SK-N-SH (cell line): ENCODE results near the gene FAM50B. TPM values are rescaled to one million over a fixed set of nuclear protein-coding genes. Genes with fewer than 3 reads are reported as not detected.

Experiments used
- CTCF ChIA-PET: fragments of 300-600, 350-600 bp; formaldehyde crosslinking; extraction: SDS; loops from one replicate; lab custom pipeline; 2021; lab: Yijun Ruan, JAX
- POLR2A ChIA-PET: fragments of 350-600 bp; sonication (Branson Sonifier 250); formaldehyde crosslinking; extraction: SDS; loops from one replicate; lab custom pipeline; 2020; ENCODE audit warnings: antibody characterized with exemption, inconsistent platforms; lab: Yijun Ruan, JAX
- DNase-seq: peaks from one replicate; pipeline ENCODE4 v3.0.0; 2012
- H2AFZ ChIP-seq: fragments of 200-600 bp; sonication (generic); 2 replicates; pipeline ENCODE4 v1.8.1; 2016; ENCODE audit warnings: antibody characterized with exemption, mild to moderate bottlenecking, low read depth
- H3F3A ChIP-seq: fragments of 200-600 bp; sonication (generic); replicated peaks from 2 replicates; pipeline ENCODE3; 2016; ENCODE audit warnings: antibody characterized with exemption, mild to moderate bottlenecking; ENCODE audit not compliant: insufficient read depth
- H3K27ac ChIP-seq, 2 experiments: fragments of 200-500 bp in 1 of 2; fragments of 200-600 bp in 1 of 2; sonication (Bioruptor generic) in 1 of 2; sonication (generic), shearing (Covaris generic) in 1 of 2; 2 replicates each; pipeline versions ENCODE4 v1.5.1 to v1.6.1; 2014 to 2016; ENCODE audit warnings: low read depth in 2 of 2, inconsistent platforms in 1 of 2, low read length in 1 of 2, mild to moderate bottlenecking in 1 of 2, mixed read lengths in 1 of 2
- H3K27me3 ChIP-seq: fragments of 200-600 bp; sonication (generic), shearing (Covaris generic); 2 replicates; pipeline ENCODE4 v1.6.1; 2016; ENCODE audit warnings: mixed run types; ENCODE audit not compliant: insufficient read depth
- H3K36me3 ChIP-seq, 2 experiments: fragments of 200-500 bp in 1 of 2; fragments of 200-600 bp in 1 of 2; sonication (Bioruptor generic) in 1 of 2; sonication (generic) in 1 of 2; replicated peaks in 1 of 2; 2 replicates each; pipeline versions ENCODE3 to v1.5.1; 2014 to 2016; ENCODE audit warnings: low read length in 1 of 2, mild to moderate bottlenecking in 1 of 2; ENCODE audit not compliant: insufficient read depth in 2 of 2, control insufficient read depth in 1 of 2
- H3K4me1 ChIP-seq, 2 experiments: fragments of 200-500 bp in 1 of 2; fragments of 200-600 bp in 1 of 2; sonication (Bioruptor generic) in 1 of 2; sonication (generic), shearing (Covaris generic) in 1 of 2; 2 replicates each; pipeline versions ENCODE4 v1.5.1 to v1.6.1; 2014 to 2016; ENCODE audit warnings: low read depth in 1 of 2, low read length in 1 of 2, mixed run types in 1 of 2; ENCODE audit not compliant: insufficient read depth in 2 of 2, control insufficient read depth in 1 of 2
- H3K4me2 ChIP-seq: fragments of 200-600 bp; sonication (generic), shearing (Covaris generic); 2 replicates; pipeline ENCODE4 v1.6.1; 2017; ENCODE audit warnings: mixed run types
- H3K4me3 ChIP-seq, 2 experiments: fragments of 200-500 bp in 1 of 2; fragments of 200-600 bp in 1 of 2; sonication (Bioruptor generic) in 1 of 2; sonication (generic), shearing (Covaris generic) in 1 of 2; 2 replicates each; pipeline versions ENCODE4 v1.5.1 to v1.8.1; 2014 to 2016; ENCODE audit warnings: low read depth in 2 of 2, inconsistent platforms in 1 of 2, low read length in 1 of 2, mild to moderate bottlenecking in 1 of 2, mixed read lengths in 1 of 2, moderate library complexity in 1 of 2
- H3K79me2 ChIP-seq: fragments of 200-600 bp; sonication (generic); 2 replicates; pipeline ENCODE4 v1.8.1; 2017; ENCODE audit warnings: mild to moderate bottlenecking; ENCODE audit not compliant: insufficient read depth
- H3K9ac ChIP-seq: fragments of 200-600 bp; sonication (generic); 2 replicates; pipeline ENCODE4 v1.6.1; 2017; ENCODE audit warnings: mixed run types
- H3K9me2 ChIP-seq: fragments of 200-600 bp; sonication (generic); 2 replicates; pipeline ENCODE4 v1.6.1; 2017; ENCODE audit warnings: mixed run types
- H3K9me3 ChIP-seq: fragments of 200-600 bp; sonication (generic); 2 replicates; pipeline ENCODE4 v1.6.1; 2017; ENCODE audit warnings: mixed run types, mild to moderate bottlenecking, moderate library complexity
- H4K20me1 ChIP-seq: fragments of 200-600 bp; sonication (generic); 2 replicates; pipeline ENCODE4 v1.6.1; 2017; ENCODE audit warnings: mild to moderate bottlenecking, mixed run types; ENCODE audit not compliant: insufficient read depth
- CHD2 ChIP-seq: fragments of 150-350 bp; IDR thresholded peaks from 2 replicates; pipeline ENCODE4 v1.6.1; 2018; ENCODE audit warnings: low read length; ENCODE audit not compliant: partially characterized antibody
- ELF1 ChIP-seq: IDR thresholded peaks from 2 replicates; pipeline ENCODE4 v1.4.0; 2012
- EP300 ChIP-seq, 2 experiments: IDR thresholded peaks; 2 replicates each; pipeline versions ENCODE4 v1.4.0 to v1.6.1; 2012; ENCODE audit warnings: borderline replicate concordance in 1 of 2, low read depth in 1 of 2, low read length in 1 of 2
- FOSL2 ChIP-seq: IDR thresholded peaks from 2 replicates; pipeline ENCODE4 v1.4.0; 2012; ENCODE audit warnings: low read depth, mild to moderate bottlenecking, moderate library complexity, borderline replicate concordance
- FOXJ3 ChIP-seq: sonication (generic); formaldehyde crosslinking; IDR thresholded peaks from 2 replicates; pipeline ENCODE4 v1.5.1; 2020; ENCODE audit warnings: mild to moderate bottlenecking, missing genetic modification reagents
- FOXM1 ChIP-seq: IDR thresholded peaks from 2 replicates; pipeline ENCODE4 v1.4.0; 2012; ENCODE audit warnings: low read depth, mild to moderate bottlenecking
- GABPA ChIP-seq: IDR thresholded peaks from 2 replicates; pipeline ENCODE4 v1.4.0; 2012; ENCODE audit warnings: low read depth, mild to moderate bottlenecking
- GATA2 ChIP-seq: sonication (generic); formaldehyde crosslinking; IDR thresholded peaks from 2 replicates; pipeline ENCODE4 v1.5.0; 2020; ENCODE audit warnings: mild to moderate bottlenecking, missing genetic modification reagents
- JUND ChIP-seq: IDR thresholded peaks from 2 replicates; pipeline ENCODE4 v1.4.0; 2012
- MXI1 ChIP-seq: IDR thresholded peaks from 2 replicates; pipeline ENCODE4 v1.6.1; 2012; ENCODE audit warnings: mild to moderate bottlenecking, low read depth, low read length, improper control_type of control experiment
- NFIC ChIP-seq: IDR thresholded peaks from 2 replicates; pipeline ENCODE4 v1.4.0; 2012; ENCODE audit warnings: borderline replicate concordance
- POLR2AphosphoS5 ChIP-seq: IDR thresholded peaks from 2 replicates; pipeline ENCODE4 v1.6.1; 2012; ENCODE audit warnings: low read depth, low read length
- RAD21 ChIP-seq: IDR thresholded peaks from 2 replicates; pipeline ENCODE4 v1.6.1; 2012; ENCODE audit warnings: mild to moderate bottlenecking, low read length
- RCOR1 ChIP-seq: fragments of 150-350 bp; IDR thresholded peaks from 2 replicates; pipeline ENCODE4 v1.6.1; 2017; ENCODE audit warnings: antibody characterized with exemption, low read length
- RXRA ChIP-seq: IDR thresholded peaks from 2 replicates; pipeline ENCODE4 v1.4.0; 2012; ENCODE audit warnings: low read depth, mild to moderate bottlenecking, borderline replicate concordance
- TAF1 ChIP-seq: IDR thresholded peaks from 2 replicates; pipeline ENCODE4 v1.6.1; 2012; ENCODE audit warnings: low read depth, mild to moderate bottlenecking, low read length, moderate library complexity, borderline replicate concordance
- TCF12 ChIP-seq: IDR thresholded peaks from 2 replicates; pipeline ENCODE4 v1.4.0; 2012
- TEAD4 ChIP-seq: IDR thresholded peaks from 2 replicates; pipeline ENCODE4 v1.4.0; 2012; ENCODE audit warnings: mild to moderate bottlenecking, borderline replicate concordance; ENCODE audit not compliant: insufficient read depth
- YY1 ChIP-seq: IDR thresholded peaks from 2 replicates; pipeline ENCODE4 v1.4.0; 2012; ENCODE audit warnings: low read depth, mild to moderate bottlenecking
- WGBS: methylation state at CpG from one replicate; pipeline ENCODE4 v1.1.6; 2017; ENCODE audit warnings: low lambda C conversion rate; 5-methylcytosine and 5-hydroxymethylcytosine counted together
- polyA plus RNA-seq, 3 experiments: library from polyadenylated mRNA; depleted of rRNA; stranded (reverse); fragments of >200 nt; gene quantifications; 2 replicates each; pipeline ENCODE4 v1.2.3, GENCODE V29; 2012
- TF ChIP-seq, protein P1 (sequence below): IDR thresholded peaks from 2 replicates; pipeline ENCODE4 v1.6.1; 2012; ENCODE audit warnings: mild to moderate bottlenecking, low read depth, low read length, moderate library complexity
- TF ChIP-seq, protein P2 (sequence below): IDR thresholded peaks from 2 replicates; pipeline ENCODE4 v1.4.0; 2012; ENCODE audit warnings: low read depth, borderline replicate concordance
- TF ChIP-seq, protein P3 (sequence below): IDR thresholded peaks from 2 replicates; pipeline ENCODE4 v1.4.0; 2012; ENCODE audit warnings: low read depth

The FAM50B gene
- polyA plus RNA-seq, 1 of the 3 experiments (the other 2 are of a cell fraction): 13.8 TPM

DNA sequence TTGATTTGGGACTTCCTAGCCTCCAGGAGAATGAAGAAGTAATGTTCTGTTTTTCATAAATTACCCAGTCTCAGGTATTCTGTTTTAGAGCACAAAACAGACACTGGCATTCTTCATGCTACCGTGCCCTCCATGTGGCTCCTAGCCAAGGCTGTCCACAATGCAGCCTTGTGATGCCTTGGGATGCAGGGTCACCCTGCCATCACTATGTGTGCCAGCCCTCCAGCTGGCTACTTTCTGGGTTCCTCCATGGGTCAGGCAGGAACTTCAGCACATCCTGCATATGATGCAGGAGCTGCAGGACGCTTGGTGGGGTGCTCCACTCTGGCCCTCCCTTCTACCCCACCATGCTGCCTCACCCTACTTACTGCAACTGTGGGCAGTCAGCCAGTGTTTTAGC, 38.0 kb upstream of the FAM50B start:
- 8% methylated on average over 1 of the region's 2 CpGs for WGBS
- no peak overlapping the region for H2AFZ ChIP-seq
- POLR2A ChIA-PET: no interaction called here

DNA sequence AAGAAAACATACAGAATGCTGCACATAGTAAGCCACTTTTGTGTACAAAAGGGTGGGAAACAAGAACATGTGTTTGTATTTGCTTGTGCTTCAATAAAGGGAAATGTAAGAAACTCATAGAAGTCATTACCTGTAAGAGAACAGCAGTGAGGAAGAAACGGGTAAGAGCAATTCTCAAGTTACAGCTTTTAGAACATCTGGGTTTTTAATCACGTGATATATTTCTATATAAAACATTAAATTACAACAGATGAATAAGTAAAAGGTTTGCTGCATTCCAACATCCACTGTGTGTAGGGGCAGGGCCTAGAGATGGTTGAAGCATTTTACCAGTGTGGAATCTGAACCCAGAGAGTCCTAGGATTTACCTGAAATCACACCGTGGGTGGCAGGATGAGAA, 36.6 kb upstream of the FAM50B start:
- no peak for DNase-seq
- Histone ChIP-seq H3K79me2 (no peaks in the 10 kb centered on the region), H3K36me3 (no peaks in the 10 kb centered on the region), H3K9ac (no peak overlapping the region), H3K27me3 (no peaks in the 10 kb centered on the region), H4K20me1 (no peaks in the 10 kb centered on the region), H3K4me3 (no peak overlapping the region), H3K4me2 (no peak overlapping the region; the same call in 1 of the 2 replicates), H2AFZ (no peak overlapping the region), H3K9me3 (no peaks in the 10 kb centered on the region), H3F3A (peaks cover 18% of the 10 kb centered on the region), H3K27ac (peak overlapping the region in 1 of 2 experiments; percentile 33; a peak in 1 of 4 replicates), H3K4me1 (peaks cover 8 to 23% of the 10 kb centered on the region in 2 experiments; a peak in 3 of 4 replicates), H3K9me2 (no peaks in the 10 kb centered on the region)
- WGBS: 79% methylated on average over 3 of the region's 3 CpGs
- CTCF ChIA-PET: no interaction called here
- no peak for TF ChIP-seq RCOR1
- TF ChIP-seq JUND: no peak
- TF ChIP-seq TAF1: no peak
- TF ChIP-seq, protein P1, sequence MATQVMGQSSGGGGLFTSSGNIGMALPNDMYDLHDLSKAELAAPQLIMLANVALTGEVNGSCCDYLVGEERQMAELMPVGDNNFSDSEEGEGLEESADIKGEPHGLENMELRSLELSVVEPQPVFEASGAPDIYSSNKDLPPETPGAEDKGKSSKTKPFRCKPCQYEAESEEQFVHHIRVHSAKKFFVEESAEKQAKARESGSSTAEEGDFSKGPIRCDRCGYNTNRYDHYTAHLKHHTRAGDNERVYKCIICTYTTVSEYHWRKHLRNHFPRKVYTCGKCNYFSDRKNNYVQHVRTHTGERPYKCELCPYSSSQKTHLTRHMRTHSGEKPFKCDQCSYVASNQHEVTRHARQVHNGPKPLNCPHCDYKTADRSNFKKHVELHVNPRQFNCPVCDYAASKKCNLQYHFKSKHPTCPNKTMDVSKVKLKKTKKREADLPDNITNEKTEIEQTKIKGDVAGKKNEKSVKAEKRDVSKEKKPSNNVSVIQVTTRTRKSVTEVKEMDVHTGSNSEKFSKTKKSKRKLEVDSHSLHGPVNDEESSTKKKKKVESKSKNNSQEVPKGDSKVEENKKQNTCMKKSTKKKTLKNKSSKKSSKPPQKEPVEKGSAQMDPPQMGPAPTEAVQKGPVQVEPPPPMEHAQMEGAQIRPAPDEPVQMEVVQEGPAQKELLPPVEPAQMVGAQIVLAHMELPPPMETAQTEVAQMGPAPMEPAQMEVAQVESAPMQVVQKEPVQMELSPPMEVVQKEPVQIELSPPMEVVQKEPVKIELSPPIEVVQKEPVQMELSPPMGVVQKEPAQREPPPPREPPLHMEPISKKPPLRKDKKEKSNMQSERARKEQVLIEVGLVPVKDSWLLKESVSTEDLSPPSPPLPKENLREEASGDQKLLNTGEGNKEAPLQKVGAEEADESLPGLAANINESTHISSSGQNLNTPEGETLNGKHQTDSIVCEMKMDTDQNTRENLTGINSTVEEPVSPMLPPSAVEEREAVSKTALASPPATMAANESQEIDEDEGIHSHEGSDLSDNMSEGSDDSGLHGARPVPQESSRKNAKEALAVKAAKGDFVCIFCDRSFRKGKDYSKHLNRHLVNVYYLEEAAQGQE: no peak
- TF ChIP-seq MXI1: no peak
- POLR2A ChIA-PET: no interaction called here

More for the DNA sequence above, 38.0 kb upstream of the FAM50B start:
- Histone ChIP-seq H3K4me1 (peaks cover 8 to 23% of the 10 kb centered on the region in 2 experiments; a peak in 3 of 4 replicates), H3K36me3 (no peaks in the 10 kb centered on the region), H3K27ac (no peak overlapping the region), H3K27me3 (no peaks in the 10 kb centered on the region), H3K4me2 (no peak overlapping the region), H3K79me2 (no peaks in the 10 kb centered on the region), H3K9me3 (no peaks in the 10 kb centered on the region), H3K9me2 (no peaks in the 10 kb centered on the region), H3K4me3 (no peak overlapping the region), H3K9ac (no peak overlapping the region)
- no peak for DNase-seq
- CTCF ChIA-PET: interaction anchor here (1.0 kb wide), 1 partner anchor 37 kb away, joined by 4 read pairs; the partner anchor contains the start of gene FAM50B
- TF ChIP-seq GABPA (no peak), RAD21 (no peak), ELF1 (no peak), FOSL2 (no peak), TEAD4 (no peak), RXRA (no peak), YY1 (no peak), NFIC (no peak), POLR2AphosphoS5 (no peak), FOXJ3 (CRISPR knock-in tag) (no peak), GATA2 (no peak), EP300 (IDR thresholded peaks at IDR 0.05; ENCODE audit: borderline replicate concordance in 1 of 2, low read depth in 1 of 2, low read length in 1 of 2) (no peak), TCF12 (no peak), CHD2 (no peak), FOXM1 (no peak)
- TF ChIP-seq, protein P2, sequence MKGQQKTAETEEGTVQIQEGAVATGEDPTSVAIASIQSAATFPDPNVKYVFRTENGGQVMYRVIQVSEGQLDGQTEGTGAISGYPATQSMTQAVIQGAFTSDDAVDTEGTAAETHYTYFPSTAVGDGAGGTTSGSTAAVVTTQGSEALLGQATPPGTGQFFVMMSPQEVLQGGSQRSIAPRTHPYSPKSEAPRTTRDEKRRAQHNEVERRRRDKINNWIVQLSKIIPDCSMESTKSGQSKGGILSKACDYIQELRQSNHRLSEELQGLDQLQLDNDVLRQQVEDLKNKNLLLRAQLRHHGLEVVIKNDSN: no peak
- TF ChIP-seq, protein P3, sequence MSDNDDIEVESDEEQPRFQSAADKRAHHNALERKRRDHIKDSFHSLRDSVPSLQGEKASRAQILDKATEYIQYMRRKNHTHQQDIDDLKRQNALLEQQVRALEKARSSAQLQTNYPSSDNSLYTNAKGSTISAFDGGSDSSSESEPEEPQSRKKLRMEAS: no peak
- TF ChIP-seq, protein P1: no peak
- TF ChIP-seq, all 33 proteins: peak for 0
- H3F3A ChIP-seq: peaks cover 18% of the 10 kb centered on the region
- H4K20me1 ChIP-seq: no peaks in the 10 kb centered on the region
